HG02623 (cell line): ENCODE data around the gene PIK3C2G.

ENCODE experiments used
- ATAC-seq: cut with Tn5 transposase; IDR thresholded peaks from one replicate; pipeline ENCODE4 v1.9.1; 2021; ENCODE audit warnings: moderate library complexity; ENCODE audit not compliant: unreplicated experiment

Gene PIK3C2G

DNA sequence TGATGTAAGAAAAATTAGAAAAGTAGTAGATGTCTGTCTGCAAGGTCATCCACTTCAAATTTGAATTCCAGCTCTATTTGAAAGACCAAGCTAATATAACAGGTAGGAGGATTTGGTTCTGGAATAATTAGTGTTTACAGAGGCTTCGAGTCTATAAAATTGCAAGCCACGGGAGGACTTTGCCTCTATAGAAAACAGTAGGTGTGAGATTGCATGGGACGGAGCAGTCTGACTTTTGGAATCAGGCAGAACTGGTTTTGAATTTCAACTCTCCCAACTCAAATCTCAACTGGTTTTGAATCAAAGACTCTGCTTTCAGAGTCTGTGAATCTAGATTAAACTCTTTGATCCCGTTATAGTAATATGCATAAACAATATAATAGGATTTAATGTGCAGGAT lies 82.4 kb downstream of the PIK3C2G start:
- no peak for ATAC-seq

DNA sequence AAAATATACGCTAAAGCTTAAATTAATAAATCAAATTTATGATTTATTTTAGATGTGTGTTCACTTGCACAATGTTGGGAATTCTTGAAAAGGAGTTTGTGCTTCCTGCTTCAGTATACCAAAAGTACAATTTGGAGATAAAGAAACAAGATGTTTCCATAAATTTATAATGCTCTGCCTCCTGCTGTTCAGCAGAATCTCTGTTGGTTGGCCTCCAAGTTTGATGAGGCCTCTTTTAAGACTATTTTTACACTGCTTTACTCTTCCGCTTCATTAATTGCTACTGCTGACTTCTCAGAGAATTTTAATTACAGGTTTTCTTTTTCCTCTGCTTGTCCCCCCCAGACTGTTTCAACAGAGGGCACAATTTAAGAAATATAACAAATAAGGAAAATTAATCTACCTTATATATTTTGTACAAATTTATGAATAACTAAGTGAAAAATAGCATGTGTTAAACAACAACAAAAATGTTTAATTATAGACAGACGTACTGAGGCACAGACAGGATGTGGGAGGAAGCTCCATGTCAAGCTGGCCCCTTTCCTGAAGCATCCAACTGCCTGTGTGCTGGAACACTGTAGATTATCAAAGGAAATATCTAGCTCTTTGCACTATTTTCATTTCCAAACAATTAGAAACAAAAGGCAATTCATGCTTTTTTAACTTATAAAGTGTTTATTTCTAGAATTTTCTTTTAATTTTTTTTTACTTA lies 83.9 kb downstream of the PIK3C2G start:
- ATAC-seq = no peak

DNA sequence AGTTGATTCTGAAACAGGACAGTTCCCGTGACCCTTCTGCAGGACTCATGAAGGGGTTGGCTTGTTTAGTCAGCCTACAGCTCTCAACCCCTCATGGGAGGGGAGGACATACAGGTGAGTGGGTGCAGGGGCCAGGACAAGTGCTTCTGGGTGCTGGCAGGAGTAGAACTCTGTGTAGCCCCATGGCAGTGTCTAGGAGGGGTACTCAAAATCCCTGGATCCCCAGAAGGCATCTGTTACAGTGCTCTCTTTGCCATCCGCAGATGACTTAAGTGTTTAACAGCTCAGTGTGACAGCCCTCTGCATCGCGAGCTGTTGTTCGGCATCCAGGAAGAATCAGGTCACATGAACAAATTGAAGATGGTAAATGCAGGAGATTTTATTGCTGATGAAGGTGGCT lies 91.0 kb downstream of the PIK3C2G start:
- no peak for ATAC-seq

DNA sequence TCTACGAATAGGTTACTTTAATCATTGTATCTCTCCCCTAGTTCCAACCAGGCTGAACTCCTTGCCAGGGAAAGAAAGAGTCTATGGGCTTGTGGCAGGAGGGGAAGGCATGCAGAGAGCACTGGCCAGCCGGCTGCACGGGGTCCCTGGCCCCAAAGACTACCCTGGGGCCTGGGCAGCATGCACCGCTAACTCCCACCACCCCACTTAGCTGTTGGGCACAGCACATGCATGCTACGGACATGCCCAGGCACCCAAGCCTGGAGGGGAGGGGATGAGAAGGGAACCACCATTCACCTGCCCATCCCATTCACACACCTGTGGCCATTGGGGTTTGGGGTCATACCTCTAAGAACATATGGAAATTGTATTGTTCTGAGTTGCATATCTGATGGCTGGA lies 94.1 kb downstream of the PIK3C2G start:
- ATAC-seq = no peak

DNA sequence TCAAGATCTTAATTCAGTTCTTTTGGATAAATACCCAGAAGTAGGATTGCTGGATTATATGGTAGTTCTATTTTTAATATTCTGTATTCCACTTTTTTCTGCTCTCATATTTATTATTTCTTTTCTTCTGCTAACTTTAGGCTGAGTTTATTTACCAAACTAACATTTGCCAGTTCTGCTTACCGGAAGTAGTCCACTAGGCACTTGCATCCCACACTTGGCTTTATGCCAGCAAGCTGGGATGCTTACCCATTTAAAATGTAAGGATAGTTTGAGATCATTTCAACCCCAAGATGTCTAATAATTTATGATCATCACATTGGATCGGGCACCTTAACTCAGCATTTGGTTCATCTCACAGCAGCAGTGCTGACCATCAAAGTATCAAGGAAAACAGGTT lies 96.8 kb downstream of the PIK3C2G start:
- no peak for ATAC-seq

DNA sequence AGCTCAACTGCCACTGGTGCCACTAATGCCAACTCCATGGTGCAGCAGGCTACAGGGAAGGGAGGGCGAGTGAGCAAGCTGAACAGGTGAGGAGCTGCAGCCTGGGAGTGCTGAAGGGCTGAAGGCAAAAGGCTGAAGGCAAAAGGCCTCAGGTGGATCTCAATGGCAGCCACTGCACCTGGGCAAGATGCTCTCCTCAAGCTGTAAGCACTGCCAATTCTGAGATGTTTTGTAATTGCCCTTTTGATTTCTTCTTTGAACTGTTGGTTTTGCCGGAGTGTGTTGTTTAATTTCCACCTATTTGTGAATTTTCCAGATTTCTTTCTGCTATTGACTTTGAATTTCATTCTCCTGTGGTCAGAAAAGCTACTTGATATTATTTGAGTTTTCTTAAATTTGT lies 97.6 kb downstream of the PIK3C2G start:
- no peak for ATAC-seq

DNA sequence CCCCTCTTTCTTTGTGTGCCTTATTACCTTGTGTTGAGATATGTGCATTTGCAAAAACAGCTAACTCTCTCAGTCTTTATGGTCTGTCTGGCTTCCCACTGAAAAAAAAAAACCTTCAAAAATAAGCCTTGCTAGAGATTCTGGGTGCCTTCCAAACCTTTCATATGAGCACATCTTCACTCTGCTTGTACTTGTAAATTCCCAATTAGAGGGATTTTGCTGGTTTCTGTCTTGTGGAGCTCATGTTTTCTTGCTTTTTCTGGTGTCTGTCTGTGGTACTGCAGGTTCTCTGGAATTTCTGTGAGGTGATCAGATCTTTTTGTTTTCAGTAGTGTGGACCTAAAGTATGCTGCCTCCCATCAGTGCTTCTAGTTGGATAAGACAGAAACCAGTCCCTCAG lies 100.1 kb downstream of the PIK3C2G start:
- no peak for ATAC-seq

DNA sequence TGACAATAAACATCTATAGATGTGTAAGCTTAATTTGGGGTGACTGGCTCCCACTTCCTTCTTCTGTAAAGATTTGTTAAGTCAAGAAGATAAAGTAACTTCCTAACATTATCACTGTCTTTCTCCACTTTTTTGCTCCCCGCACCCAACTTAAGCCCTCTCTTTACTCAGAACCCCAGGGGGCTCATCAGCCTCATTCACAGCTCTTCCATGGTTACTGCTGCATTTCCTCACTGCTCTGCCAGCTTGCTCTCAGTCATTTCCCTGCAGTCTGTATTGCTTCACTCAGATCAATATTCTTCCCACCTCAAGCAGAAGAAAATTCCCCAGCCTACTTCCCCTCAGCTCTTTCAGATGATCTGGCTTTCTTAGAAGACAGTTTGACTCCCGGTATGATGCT lies 102.0 kb downstream of the PIK3C2G start:
- no peak for ATAC-seq

DNA sequence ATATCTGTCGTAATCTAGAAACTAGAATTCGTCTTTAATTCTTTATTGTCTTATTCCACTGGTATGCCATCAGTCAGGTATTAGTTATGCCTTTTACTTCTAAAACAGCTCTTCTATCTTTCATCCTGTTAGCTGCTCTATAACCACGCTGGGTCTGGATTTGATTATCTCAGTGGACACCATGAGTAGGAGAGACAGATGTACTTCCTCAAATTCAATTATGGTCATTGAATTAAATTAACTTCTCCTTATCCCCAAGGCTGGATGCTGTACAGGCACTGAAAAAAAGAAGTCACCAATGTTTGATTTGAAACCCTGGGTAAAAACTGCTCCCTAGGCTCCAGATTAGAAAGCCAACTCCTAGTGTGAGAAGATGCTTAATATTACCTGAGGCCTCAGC lies 107.3 kb downstream of the PIK3C2G start:
- no peak for ATAC-seq

DNA sequence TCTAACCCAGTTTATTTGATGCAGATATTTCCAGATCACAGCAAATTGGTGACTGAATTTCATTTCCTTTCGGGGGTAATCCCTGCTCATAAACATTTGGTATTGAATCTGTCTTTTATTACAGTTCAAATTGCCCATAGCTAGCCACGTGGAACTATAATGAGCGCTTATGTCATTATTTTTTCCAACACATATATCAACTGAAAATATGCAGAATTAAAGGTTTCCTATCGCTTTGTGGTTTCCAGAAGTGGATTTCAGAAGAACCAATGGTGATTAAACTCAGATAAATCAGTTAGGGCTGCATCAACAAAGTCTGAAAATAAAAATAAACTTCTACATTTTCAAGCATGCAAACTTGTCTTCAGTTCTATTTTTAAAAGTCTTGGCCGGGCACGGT lies 111.9 kb downstream of the PIK3C2G start:
- no peak for ATAC-seq

DNA sequence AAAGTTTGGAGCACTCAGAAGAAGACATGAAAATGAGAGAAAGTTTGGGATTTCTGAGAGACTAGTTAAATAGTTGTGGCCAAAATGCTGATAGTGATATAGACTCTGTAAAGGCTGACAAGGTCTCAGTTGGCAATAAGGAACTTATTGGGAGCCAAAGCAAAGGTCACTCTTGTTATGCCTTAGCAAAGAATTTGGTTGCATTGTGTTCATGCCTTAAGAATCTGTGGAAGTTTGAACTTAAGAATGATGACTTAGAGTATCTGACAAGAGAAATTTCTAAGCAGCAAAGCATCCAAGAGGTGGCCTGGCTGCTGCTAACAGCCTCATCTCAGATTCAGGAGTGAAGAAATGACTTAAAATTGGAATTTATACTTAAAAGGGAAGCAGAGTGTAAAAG lies 113.8 kb downstream of the PIK3C2G start:
- ATAC-seq = no peak

DNA sequence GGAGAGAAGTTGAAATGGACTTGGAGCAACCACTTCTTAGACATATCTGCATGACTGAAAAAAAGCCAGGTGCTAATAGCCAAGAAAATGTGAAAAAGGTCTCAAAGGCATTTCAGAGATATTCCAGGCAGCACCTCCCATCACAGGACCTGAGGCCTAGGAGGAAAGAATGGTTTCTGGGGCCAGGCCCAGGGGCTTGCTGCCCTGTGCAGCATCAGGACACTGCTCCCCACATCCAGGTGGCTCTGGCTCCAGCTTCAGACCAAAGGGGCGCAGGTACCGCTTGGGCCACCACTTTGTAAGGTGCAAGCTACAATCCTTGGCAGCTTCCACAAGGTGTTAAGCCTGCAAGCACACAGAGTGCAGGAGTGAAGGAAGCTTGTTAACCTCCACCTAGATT lies 114.3 kb downstream of the PIK3C2G start:
- no peak for ATAC-seq

DNA sequence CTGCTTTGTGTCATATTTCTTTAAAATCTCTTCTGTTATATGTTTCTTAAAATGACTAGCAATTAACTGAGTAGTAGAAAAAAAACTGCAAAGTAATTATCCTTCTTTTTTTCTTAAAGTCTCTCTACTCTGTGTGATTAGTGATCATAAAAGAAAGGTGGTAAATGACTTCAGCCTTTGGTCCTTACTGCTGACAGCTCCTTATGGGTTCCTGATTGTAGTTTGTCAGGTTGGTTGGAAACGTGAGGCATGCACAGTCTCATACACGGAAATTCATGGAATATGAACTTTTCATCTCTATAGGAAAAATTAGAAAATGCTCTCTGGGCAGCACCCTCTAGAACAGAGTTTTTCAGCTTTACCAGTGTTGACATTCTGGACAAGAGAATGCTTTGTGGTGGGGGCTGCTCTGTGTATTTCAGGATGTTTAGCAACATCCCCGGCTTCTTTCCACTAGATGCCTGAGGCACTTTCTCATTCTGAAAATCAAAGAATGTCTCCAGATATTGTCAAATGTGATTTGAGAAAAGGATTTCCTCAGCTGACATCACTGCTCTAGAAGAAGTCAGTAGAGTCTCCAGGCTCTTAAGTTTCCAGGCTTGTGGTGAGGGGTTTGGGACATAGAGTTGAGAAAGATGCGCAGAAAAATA lies 121.0 kb downstream of the PIK3C2G start:
- no peak for ATAC-seq

DNA sequence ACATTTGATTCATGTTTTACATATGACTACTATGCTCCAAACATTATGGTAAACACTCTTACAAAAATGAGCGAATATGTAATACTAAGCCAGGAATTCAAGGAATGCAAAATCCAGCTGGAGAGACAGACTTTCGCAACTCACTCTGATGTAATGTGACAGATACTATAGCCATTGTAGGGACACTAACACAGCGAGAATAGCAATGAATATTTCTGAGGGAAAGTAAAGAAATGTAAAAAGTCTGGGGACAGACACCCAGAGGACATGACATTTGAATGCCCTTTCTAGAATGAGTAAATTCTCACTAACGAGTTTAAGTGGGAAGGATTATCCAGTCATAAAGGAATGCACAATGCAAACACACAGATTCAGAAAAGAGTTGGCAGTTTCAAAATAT lies 121.9 kb downstream of the PIK3C2G start:
- no peak for ATAC-seq

DNA sequence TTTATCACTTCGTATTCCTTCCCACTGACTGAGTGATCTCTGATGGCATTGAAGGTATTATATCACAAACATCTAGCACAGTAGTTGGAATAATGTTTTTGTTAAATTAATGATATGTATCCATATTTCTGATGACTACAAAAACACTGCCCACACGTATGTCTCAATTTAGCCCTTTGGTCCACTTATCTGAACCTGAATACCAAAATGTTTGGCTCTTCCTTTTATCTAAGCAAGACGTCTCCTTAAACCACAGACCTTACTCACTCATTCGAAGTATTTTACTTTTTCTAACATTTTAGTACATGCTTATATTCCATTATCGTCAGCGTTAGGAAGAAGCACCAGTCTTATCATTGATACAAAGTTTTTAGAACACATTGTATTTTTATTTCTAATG lies 126.4 kb downstream of the PIK3C2G start:
- no peak for ATAC-seq

DNA sequence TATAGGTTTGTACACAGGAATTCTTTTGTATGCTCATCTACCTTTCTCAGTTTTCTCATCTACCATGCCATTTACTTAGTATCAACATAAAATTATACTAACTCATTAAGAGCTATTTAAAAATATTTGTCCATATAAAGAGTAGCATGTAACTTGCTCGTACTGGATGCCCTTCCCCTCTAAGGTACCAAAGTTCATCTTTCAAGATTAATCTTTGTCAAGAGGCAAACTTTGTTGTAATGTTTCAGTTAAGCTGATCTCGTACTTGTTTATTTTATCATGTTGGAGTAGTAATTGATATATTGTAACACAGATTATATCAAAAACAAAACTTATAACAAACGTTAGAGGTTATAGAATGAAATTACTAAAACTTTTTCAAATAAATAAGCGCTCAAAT lies 128.5 kb downstream of the PIK3C2G start:
- ATAC-seq = no peak

DNA sequence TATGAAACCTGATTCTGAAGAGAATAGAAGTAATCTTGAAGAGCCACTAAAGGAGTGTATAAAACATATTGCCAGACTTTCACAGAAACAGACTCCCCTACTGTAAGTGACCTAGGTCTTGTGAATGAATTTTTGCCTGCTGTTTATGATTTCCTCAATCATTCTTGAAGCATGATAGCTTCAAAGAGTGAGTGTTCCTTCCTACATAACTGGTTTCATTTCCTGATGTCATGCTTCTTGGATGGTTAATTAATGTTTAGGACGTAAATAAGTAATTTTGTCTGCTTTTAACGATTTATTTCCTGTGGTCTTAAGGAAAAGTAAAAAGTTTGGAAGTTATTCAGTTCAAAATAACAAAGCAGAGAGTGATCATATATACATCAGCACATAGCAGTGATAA lies 129.8 kb downstream of the PIK3C2G start:
- ATAC-seq = no peak

DNA sequence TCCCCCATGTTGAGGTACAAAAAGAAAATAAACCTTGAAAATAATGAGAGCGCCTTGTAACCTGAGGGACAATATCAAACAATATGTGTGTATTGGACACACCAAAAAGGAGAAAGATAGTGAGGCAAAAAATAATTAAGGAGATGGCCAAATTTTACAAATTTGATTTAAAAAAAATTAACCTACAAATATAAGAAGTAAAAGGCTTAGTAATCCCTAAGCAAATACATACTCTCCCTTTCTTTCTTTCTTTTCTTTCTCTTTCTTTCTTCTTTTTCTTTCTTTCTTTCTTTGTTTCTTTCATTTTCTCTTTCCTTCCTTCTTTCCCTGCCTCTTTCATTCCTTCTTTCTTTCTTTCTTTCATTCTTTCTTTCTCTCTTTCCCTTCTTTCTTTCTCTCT lies 133.4 kb downstream of the PIK3C2G start:
- ATAC-seq = no peak

DNA sequence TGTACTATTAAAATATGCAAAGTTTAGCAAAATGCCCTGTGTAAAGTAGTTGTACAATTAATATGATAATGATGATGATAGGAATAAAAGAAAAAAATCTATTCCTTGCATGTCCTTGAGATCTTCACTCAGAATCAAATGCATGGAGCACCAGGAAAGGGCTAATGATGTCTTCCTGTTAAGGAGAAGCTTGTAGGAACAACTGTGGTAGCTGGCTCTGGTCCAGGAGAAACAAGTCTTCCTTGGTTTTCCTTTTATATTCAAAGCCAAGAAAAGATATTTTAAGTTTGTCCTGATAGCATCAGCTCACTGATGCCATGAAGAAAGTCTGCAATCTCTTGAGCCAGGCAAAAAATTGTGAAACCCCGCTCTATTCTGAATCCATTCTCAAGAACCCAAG lies 138.9 kb downstream of the PIK3C2G start:
- no peak for ATAC-seq

DNA sequence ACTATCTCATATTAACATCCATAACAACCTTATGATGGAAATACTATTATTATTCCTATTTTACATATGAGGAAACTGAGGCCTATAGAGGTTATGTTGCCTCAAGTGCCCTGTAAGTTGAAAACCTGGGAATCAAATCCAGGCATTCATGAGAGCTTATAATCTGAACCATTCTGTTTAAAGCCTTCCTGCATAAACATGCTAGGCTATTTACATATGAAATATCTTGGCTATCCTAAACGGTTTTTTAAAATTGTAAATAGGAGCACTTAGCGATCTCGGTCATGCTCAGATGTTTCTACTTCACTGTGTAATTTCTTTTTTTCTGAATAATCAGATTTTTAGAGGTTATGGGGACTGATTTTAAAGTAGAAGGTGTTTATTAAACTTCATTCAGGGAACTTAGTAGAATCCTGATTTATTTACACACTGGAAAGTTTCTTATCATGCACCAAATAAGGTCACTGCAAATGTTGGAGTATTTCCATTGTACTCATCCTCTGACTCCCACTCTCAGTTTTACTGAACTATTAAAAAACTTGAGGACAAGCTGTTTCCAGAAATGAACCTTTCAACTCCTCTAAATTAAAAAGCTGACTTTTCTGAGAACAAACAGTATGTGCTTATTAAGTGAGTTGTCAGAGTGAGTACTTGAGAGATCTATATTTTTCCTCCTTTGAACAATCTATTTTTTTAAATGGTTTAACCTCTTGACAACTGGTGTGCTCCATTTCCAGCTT lies 141.7 kb downstream of the PIK3C2G start:
- ATAC-seq = no peak

DNA sequence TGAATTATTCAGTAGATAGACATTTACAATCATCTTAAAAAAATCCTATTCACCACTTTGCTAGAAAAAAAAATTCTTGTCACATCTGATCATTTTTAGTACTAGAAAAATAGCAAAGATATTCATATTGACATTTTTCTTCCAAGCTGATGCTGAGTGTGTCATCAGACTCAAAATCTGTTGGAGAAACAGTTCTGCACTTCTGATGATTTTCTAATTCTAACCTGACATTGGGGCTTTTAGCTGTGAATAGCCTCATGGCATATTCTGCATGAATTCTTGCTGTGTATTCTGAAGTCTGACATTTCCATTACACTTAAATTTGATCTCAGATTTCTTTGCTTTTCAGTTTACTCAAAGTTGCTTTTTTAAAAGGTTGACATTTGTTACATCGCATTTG lies 150.1 kb downstream of the PIK3C2G start:
- no peak for ATAC-seq

DNA sequence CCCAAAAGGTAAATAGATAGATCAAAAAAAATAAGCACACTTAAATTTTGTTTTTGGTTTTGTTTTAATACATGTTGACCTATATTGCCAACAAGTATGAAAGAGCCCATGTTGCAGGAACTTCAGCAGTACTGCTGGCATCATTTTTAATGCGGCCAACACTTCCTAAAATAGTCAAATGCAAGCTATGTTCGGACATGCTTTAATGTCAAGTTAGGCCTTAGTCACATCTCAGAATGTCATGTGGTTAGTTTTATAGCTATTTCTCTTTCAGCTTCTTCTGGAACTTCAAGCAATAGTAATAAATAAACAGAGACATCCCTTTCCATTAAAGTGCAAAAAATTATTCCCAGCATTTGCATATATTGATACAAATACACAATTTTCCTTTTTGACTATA lies 153.4 kb downstream of the PIK3C2G start:
- no peak for ATAC-seq
